RPMI8226 (cell line): ENCODE measurements around the gene NUDT14.

Source experiments
- DNase-seq: peaks from one replicate; pipeline ENCODE4 v3.0.0-alpha.2; 2015

The NUDT14 gene

GRCh38 chr14:105155681-105156413, 25.3 kb downstream of the NUDT14 start:
- no peak for DNase-seq

- DNase-seq, result no peak
These were observed 26.0 kb downstream of the NUDT14 start for GRCh38 chr14:105155071-105155651.

GRCh38 chr14:105154476-105154871, 26.6 kb downstream of the NUDT14 start:
- no peak for DNase-seq

- DNase-seq, result no peak
These were observed 27.2 kb downstream of the NUDT14 start for GRCh38 chr14:105153739-105154475.

- DNase-seq, result no peak
These were observed 27.8 kb downstream of the NUDT14 start for GRCh38 chr14:105153331-105153731.

GRCh38 chr14:105152794-105153241, 28.3 kb downstream of the NUDT14 start:
- DNase-seq, result no peak

GRCh38 chr14:105151838-105152793, 29.0 kb downstream of the NUDT14 start:
- no peak for DNase-seq

- DNase-seq, result no peak
These were observed 29.9 kb downstream of the NUDT14 start for GRCh38 chr14:105151084-105151837.

GRCh38 chr14:105150368-105151083, 30.6 kb downstream of the NUDT14 start:
- no peak for DNase-seq

- no peak for DNase-seq
These were observed 31.1 kb downstream of the NUDT14 start for GRCh38 chr14:105150026-105150367.

- DNase-seq, result no peak
These were observed 31.8 kb downstream of the NUDT14 start for GRCh38 chr14:105149146-105149781.

- no peak for DNase-seq
These were observed 32.4 kb downstream of the NUDT14 start for GRCh38 chr14:105148604-105149145.

GRCh38 chr14:105147671-105148603, 33.2 kb downstream of the NUDT14 start:
- DNase-seq, result no peak

- no peak for DNase-seq
These were observed 34.0 kb downstream of the NUDT14 start for GRCh38 chr14:105146976-105147635.

- no peak for DNase-seq
These were observed 34.7 kb downstream of the NUDT14 start for GRCh38 chr14:105146181-105146975.

GRCh38 chr14:105145381-105146180, 35.5 kb downstream of the NUDT14 start:
- DNase-seq, result no peak
